HepG2 (cell line): ENCODE results near the gene NTMT1. TPM values are rescaled to one million over a fixed set of nuclear protein-coding genes. Genes with fewer than 3 reads are reported as not detected.

ENCODE experiments used
- MTA3 ChIP-seq: sonication (generic); formaldehyde crosslinking; IDR thresholded peaks from 2 replicates; pipeline ENCODE4 v1.4.0; 2020; ENCODE audit warnings: missing genetic modification reagents
- TAF1 ChIP-seq: sonication (generic); formaldehyde crosslinking; IDR thresholded peaks from 2 replicates; pipeline ENCODE4 v1.4.0; 2020; ENCODE audit warnings: missing genetic modification reagents
- ZNF83 ChIP-seq: sonication (generic); formaldehyde crosslinking; IDR thresholded peaks from 2 replicates; pipeline ENCODE4 v1.4.0; 2020; ENCODE audit warnings: missing genetic modification reagents, mild to moderate bottlenecking, borderline replicate concordance
- polyA plus RNA-seq, 8 experiments: library from polyadenylated mRNA; depleted of rRNA in 3 of 8; stranded (reverse) in 7 of 8; unstranded in 1 of 8; fragments of >200 nt; fragmentation: Illumina TruSeq in 4 of 8; extraction: Trizol in 4 of 8; gene quantifications; 2 replicates each; pipeline versions ENCODE4 v1.2.1 to v1.2.3, GENCODE V29; 2011 to 2016; ENCODE audit warnings: low read depth in 4 of 8, missing spikeins in 1 of 8, mixed read lengths in 1 of 8; ENCODE audit not compliant: insufficient read depth in 1 of 8
- total RNA-seq, 5 experiments: library from RNA; depleted of rRNA; stranded (reverse); fragments of >200 nt; fragmentation: Illumina TruSeq; extraction: Trizol; gene quantifications; 2 replicates each; pipeline ENCODE4 v1.2.3, GENCODE V29; 2016; ENCODE audit warnings: low read depth in 1 of 5
- TF ChIP-seq, protein P1 (sequence below): sonication (generic); formaldehyde crosslinking; IDR thresholded peaks from 2 replicates; pipeline ENCODE4 v1.4.0; 2020; ENCODE audit warnings: missing genetic modification reagents
- TF ChIP-seq, protein P2 (sequence below): sonication (generic); formaldehyde crosslinking; IDR thresholded peaks from 2 replicates; pipeline ENCODE4 v1.4.0; 2020; ENCODE audit warnings: mild to moderate bottlenecking, missing genetic modification reagents
- TF ChIP-seq, protein P3 (sequence below): fragments of 450-650 bp; IDR thresholded peaks from 2 replicates; pipeline ENCODE4 v1.6.1; 2017
- TF ChIP-seq, protein P4 (sequence below): sonication (generic); formaldehyde crosslinking; IDR thresholded peaks from 2 replicates; pipeline ENCODE4 v1.4.0; 2020; ENCODE audit warnings: mild to moderate bottlenecking, missing genetic modification reagents
- TF ChIP-seq, protein P5 (sequence below): sonication (generic); formaldehyde crosslinking; IDR thresholded peaks from 2 replicates; pipeline ENCODE4 v1.4.0; 2020; ENCODE audit warnings: missing genetic modification reagents
- TF ChIP-seq, protein P6 (sequence below): sonication (generic); formaldehyde crosslinking; IDR thresholded peaks from 2 replicates; pipeline ENCODE4 v1.4.0; 2020; ENCODE audit warnings: missing genetic modification reagents

The NTMT1 gene
- total and polyA plus RNA-seq, 2 of the 13 experiments (the other 11 are each of a cell fraction or from before 2014, with no cell fraction given) = 49.1 to 53.8 TPM

DNA sequence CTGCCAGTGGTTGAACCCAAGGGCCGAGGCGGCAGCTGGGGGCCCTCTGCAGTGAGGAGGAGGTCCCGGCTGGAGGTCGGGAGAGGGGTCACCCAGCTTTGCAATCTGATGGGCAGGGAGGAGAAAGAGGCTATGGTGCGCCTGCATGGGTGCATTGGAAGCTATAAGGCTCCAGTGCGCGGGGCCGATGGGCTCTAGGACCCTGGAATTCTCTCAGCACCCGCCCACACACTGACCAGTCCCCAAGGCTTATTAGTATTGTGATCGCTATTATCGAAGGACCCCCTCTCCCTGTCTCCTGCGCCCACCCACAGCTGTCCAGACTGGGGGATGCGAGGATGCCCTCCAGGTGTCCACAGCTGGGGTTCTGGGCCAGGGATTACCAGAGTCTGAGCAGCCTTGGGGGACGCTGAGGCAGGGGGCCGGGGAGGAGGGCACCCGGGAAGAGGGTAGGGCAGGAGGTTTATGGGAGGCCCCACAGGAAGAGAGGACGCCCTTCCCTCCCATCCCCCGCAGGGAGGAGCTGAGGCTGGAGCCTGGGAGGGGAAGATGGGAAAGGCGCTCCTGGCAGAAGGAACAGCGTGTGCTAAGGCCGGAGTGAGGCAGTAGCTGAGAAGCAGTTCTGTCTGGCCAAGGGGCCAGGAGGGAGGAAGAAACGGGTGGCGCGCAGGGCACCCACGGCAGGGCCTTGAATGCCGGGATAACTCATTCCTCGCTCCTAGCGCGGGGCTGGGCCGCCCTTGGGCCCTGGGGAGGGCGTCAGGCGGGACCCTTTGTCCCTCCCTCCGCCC is 29.2 kb upstream of the NTMT1 start (continued):
- TF ChIP-seq, protein P1, sequence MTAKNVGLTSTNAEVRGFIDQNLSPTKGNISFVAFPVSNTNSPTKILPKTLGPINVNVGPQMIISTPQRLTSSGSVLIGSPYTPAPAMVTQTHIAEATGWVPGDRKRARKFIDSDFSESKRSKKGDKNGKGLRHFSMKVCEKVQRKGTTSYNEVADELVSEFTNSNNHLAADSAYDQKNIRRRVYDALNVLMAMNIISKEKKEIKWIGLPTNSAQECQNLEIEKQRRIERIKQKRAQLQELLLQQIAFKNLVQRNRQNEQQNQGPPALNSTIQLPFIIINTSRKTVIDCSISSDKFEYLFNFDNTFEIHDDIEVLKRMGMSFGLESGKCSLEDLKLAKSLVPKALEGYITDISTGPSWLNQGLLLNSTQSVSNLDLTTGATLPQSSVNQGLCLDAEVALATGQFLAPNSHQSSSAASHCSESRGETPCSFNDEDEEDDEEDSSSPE (CRISPR knock-in tag) = no peak
- TF ChIP-seq, protein P2, sequence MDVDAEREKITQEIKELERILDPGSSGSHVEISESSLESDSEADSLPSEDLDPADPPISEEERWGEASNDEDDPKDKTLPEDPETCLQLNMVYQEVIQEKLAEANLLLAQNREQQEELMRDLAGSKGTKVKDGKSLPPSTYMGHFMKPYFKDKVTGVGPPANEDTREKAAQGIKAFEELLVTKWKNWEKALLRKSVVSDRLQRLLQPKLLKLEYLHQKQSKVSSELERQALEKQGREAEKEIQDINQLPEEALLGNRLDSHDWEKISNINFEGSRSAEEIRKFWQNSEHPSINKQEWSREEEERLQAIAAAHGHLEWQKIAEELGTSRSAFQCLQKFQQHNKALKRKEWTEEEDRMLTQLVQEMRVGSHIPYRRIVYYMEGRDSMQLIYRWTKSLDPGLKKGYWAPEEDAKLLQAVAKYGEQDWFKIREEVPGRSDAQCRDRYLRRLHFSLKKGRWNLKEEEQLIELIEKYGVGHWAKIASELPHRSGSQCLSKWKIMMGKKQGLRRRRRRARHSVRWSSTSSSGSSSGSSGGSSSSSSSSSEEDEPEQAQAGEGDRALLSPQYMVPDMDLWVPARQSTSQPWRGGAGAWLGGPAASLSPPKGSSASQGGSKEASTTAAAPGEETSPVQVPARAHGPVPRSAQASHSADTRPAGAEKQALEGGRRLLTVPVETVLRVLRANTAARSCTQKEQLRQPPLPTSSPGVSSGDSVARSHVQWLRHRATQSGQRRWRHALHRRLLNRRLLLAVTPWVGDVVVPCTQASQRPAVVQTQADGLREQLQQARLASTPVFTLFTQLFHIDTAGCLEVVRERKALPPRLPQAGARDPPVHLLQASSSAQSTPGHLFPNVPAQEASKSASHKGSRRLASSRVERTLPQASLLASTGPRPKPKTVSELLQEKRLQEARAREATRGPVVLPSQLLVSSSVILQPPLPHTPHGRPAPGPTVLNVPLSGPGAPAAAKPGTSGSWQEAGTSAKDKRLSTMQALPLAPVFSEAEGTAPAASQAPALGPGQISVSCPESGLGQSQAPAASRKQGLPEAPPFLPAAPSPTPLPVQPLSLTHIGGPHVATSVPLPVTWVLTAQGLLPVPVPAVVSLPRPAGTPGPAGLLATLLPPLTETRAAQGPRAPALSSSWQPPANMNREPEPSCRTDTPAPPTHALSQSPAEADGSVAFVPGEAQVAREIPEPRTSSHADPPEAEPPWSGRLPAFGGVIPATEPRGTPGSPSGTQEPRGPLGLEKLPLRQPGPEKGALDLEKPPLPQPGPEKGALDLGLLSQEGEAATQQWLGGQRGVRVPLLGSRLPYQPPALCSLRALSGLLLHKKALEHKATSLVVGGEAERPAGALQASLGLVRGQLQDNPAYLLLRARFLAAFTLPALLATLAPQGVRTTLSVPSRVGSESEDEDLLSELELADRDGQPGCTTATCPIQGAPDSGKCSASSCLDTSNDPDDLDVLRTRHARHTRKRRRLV (CRISPR knock-in tag) = 0 out of 2 replicates have a peak, but pooled peaks have one; percentile 10
- TF ChIP-seq, protein P3, sequence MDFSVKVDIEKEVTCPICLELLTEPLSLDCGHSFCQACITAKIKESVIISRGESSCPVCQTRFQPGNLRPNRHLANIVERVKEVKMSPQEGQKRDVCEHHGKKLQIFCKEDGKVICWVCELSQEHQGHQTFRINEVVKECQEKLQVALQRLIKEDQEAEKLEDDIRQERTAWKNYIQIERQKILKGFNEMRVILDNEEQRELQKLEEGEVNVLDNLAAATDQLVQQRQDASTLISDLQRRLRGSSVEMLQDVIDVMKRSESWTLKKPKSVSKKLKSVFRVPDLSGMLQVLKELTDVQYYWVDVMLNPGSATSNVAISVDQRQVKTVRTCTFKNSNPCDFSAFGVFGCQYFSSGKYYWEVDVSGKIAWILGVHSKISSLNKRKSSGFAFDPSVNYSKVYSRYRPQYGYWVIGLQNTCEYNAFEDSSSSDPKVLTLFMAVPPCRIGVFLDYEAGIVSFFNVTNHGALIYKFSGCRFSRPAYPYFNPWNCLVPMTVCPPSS = no peak
- TF ChIP-seq TAF1 (peak; percentile 67; the same call in 1 of the 2 replicates), ZNF83 (CRISPR knock-in tag) (no peak), MTA3 (CRISPR knock-in tag) (no peak)
- TF ChIP-seq, protein P4, sequence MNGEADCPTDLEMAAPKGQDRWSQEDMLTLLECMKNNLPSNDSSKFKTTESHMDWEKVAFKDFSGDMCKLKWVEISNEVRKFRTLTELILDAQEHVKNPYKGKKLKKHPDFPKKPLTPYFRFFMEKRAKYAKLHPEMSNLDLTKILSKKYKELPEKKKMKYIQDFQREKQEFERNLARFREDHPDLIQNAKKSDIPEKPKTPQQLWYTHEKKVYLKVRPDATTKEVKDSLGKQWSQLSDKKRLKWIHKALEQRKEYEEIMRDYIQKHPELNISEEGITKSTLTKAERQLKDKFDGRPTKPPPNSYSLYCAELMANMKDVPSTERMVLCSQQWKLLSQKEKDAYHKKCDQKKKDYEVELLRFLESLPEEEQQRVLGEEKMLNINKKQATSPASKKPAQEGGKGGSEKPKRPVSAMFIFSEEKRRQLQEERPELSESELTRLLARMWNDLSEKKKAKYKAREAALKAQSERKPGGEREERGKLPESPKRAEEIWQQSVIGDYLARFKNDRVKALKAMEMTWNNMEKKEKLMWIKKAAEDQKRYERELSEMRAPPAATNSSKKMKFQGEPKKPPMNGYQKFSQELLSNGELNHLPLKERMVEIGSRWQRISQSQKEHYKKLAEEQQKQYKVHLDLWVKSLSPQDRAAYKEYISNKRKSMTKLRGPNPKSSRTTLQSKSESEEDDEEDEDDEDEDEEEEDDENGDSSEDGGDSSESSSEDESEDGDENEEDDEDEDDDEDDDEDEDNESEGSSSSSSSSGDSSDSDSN (CRISPR knock-in tag) = peak; percentile 4
- TF ChIP-seq, protein P5, sequence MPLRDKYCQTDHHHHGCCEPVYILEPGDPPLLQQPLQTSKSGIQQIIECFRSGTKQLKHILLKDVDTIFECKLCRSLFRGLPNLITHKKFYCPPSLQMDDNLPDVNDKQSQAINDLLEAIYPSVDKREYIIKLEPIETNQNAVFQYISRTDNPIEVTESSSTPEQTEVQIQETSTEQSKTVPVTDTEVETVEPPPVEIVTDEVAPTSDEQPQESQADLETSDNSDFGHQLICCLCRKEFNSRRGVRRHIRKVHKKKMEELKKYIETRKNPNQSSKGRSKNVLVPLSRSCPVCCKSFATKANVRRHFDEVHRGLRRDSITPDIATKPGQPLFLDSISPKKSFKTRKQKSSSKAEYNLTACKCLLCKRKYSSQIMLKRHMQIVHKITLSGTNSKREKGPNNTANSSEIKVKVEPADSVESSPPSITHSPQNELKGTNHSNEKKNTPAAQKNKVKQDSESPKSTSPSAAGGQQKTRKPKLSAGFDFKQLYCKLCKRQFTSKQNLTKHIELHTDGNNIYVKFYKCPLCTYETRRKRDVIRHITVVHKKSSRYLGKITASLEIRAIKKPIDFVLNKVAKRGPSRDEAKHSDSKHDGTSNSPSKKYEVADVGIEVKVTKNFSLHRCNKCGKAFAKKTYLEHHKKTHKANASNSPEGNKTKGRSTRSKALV (CRISPR knock-in tag) = no peak; the same call in 1 of the 2 replicates
- TF ChIP-seq, protein P6, sequence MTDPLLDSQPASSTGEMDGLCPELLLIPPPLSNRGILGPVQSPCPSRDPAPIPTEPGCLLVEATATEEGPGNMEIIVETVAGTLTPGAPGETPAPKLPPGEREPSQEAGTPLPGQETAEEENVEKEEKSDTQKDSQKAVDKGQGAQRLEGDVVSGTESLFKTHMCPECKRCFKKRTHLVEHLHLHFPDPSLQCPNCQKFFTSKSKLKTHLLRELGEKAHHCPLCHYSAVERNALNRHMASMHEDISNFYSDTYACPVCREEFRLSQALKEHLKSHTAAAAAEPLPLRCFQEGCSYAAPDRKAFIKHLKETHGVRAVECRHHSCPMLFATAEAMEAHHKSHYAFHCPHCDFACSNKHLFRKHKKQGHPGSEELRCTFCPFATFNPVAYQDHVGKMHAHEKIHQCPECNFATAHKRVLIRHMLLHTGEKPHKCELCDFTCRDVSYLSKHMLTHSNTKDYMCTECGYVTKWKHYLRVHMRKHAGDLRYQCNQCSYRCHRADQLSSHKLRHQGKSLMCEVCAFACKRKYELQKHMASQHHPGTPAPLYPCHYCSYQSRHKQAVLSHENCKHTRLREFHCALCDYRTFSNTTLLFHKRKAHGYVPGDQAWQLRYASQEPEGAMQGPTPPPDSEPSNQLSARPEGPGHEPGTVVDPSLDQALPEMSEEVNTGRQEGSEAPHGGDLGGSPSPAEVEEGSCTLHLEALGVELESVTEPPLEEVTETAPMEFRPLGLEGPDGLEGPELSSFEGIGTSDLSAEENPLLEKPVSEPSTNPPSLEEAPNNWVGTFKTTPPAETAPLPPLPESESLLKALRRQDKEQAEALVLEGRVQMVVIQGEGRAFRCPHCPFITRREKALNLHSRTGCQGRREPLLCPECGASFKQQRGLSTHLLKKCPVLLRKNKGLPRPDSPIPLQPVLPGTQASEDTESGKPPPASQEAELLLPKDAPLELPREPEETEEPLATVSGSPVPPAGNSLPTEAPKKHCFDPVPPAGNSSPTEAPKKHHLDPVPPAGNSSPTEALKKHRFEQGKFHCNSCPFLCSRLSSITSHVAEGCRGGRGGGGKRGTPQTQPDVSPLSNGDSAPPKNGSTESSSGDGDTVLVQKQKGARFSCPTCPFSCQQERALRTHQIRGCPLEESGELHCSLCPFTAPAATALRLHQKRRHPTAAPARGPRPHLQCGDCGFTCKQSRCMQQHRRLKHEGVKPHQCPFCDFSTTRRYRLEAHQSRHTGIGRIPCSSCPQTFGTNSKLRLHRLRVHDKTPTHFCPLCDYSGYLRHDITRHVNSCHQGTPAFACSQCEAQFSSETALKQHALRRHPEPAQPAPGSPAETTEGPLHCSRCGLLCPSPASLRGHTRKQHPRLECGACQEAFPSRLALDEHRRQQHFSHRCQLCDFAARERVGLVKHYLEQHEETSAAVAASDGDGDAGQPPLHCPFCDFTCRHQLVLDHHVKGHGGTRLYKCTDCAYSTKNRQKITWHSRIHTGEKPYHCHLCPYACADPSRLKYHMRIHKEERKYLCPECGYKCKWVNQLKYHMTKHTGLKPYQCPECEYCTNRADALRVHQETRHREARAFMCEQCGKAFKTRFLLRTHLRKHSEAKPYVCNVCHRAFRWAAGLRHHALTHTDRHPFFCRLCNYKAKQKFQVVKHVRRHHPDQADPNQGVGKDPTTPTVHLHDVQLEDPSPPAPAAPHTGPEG (CRISPR knock-in tag) = 0 out of 2 replicates have a peak, but pooled peaks have one; percentile 22
